HEK293 (cell line): ENCODE results near the gene UMAD1.

Experiments used
- YY1 ChIP-seq: fragments of 450-650 bp; formaldehyde crosslinking; IDR thresholded peaks from 2 replicates; pipeline ENCODE4 v1.5.1; 2018; ENCODE audit warnings: missing biosample characterization, missing genetic modification characterization
- ZNF132 ChIP-seq: fragments of 450-650 bp; formaldehyde crosslinking; IDR thresholded peaks from 2 replicates; pipeline ENCODE4 v1.5.1; 2017; ENCODE audit warnings: missing biosample characterization, missing genetic modification characterization, borderline replicate concordance

- no peak for TF ChIP-seq ZNF132 (tag by site-specific recombination)
- no peak for TF ChIP-seq YY1 (tag by site-specific recombination)
Observed at GRCh38 chr7:7699970-7700369, 59.4 kb downstream of the UMAD1 start.
